ENCODE results near the gene PAPPA2.

- no peak for TF ChIP-seq POLR2A (IDR thresholded peaks at IDR 0.05)
- no peak for TF ChIP-seq CTCF (IDR thresholded peaks at IDR 0.05)
- no peak for TF ChIP-seq EP300 (IDR thresholded peaks at IDR 0.05)
Measured at GRCh38 chr1:176876966-176877515, 414.1 kb downstream of the PAPPA2 start.

Measured in stomach (tissue), 4 donors.